Kidney glomerular epithelial cell (primary cell): ENCODE data around the gene TMEM127.

Experiments
- DNase-seq: peaks from one replicate; lab custom pipeline; 2025; lab: John Stamatoyannopoulos, UW

TMEM127 gene

DNA sequence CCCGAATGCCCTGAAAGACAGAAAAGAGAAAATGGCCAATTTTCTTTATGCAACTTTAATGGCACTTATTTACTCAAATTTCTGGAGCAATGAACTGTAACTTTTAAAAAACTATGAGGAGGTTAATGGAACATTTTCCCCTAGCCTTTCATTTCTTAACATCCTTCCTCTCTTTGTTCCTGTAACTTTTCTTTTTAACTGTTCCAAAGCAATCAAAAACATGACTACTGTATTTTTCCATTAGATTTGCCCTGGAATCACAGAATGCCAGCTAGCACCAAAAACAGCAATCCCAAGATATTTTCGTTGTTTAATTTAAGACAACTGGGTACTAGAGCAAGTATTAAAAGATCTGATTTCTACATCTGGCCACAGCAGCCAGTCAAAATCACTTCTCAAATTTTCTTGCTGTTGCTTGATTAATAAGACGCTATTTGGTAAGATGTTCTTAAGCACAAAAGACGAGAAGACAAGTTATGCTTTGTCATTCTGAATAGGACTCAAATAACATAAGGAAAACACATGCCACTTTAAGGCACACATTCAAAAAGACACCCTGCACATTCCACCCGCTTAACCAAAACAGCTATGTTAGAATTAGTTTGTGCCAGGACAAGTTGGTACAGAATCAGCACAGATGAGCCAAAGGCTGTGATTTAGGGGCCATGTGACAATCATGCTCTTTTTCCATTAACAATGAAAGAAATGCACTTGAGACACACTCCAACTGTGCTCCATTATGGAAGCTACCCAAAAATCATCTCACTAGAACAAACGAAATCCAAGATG is 60.8 kb downstream of the TMEM127 start:
- no peak for DNase-seq

DNA sequence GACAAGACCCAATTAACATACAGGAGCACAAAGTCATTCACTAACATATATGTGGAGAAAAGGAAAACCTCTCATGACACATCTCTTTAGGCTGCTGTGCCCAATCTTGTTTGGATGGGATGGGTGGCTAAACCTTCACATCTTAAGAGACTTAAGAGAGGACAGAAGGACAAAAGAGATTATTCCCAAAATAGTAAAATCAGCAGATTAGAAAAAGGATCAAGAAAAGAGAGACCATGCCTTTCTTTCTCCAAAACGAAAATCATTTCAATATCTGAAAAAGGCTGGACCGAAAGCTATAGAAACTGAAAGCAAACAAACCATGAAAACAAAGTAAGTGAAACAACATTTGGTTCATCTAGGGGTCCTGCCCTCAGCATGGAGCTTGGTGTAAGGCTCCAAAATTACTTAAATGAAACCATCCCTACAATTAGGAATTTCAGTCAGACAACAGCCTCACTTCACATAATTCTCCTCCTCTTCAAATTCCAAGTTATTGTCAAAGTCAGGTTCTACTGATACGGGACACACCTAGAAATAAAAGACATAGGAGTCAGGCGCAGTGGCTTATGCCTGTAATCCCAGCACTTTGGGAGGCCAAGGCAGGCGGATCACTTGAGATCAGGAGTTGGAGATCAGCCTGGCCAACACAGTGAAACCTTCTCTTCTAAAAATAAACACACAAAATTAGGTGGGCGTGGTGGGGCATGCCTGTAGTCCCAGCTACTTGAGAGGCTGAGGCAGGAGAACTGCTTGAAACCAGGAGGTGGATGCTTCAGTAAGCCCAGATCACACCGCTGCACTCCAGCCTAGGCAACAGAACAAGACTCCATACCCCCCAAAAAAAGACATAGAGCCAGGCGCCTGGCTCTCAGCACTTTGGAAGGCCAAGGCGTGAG is 62.4 kb downstream of the TMEM127 start:
- no peak for DNase-seq

DNA sequence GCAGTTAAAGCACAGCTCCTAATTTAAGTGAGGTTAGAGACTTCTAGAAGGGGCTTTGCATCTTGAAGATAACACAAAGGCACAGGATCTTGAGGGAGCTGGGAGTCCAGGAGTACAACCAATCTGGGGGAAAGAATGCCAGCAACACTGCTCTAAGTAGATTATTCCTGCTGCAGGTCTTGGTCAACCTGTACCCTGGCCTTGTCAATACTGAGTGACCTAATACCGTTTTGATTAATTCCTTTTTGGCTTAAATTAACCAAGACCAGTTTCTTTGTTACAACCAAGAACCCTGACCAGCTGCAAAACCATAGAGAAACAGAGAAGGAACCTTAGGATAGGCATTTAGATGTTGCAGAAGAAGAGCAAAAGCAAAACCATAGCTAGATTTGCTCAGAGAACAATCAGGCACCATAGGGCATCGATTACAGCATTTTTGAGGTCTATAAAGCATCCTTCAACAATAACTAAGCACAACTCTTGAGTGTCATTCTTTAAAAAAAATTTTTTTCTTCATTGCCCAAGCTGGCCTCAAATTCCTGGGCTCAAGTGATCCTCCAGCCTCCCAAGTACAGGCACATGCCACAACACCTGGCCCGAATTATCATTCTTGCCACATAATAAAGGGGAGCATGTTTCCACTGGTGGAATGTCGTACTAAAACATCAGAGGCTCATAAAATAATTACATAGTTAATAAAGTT is 63.5 kb downstream of the TMEM127 start:
- DNase-seq, result no peak

DNA sequence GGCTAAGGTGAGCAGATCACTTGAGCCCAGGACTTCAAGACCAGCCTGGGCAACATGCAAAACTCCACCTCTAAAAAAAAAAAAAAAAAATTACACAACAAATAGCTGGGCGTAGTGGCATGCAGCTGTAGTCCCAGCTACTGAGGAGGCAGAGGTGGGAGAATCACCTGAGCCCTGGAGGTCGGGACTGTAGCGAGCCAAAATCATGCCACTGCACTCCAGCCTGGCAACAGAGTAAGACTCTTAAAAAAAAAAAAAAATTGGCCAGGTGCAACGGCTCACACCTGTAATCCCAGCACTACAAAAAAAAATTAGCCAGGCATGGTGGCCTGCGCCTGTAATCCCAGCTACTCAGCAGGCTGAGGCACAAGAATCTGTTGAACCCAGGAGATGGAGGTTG is 64.5 kb downstream of the TMEM127 start:
- DNase-seq, result no peak

DNA sequence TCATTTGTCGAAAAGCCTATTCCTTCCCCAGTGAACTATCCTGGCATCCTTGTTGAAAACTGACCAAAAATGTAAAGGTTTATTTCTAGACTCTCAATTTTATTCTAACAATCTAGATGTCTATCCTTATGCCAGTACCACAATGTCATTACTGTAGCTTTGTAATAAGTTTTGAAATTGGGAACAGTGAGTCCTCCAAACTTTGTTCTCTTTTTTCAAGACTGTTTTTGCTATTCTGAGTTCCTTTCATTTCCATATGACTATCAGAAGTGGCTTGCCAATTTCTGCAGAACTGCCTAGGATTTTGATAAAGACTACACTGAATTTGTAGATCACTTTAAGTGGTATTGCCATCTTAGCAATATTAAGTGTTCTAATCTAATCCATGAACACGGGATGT is 66.9 kb downstream of the TMEM127 start:
- no peak for DNase-seq
